Trophoblast cell (in vitro differentiated cells and primary cell): Measurements from ENCODE around the gene HEATR5A.

ENCODE experiments used
- DNase-seq, 2 donors: peaks; one replicate each; pipeline ENCODE4 v3.0.0-alpha.2; 2016
- H2AFZ ChIP-seq: 2 replicates; pipeline ENCODE4 v1.6.1; 2013; ENCODE audit warnings: low read length, moderate library complexity, mild to moderate bottlenecking; ENCODE audit not compliant: insufficient read depth, poor library complexity
- H2AK5ac ChIP-seq: 2 replicates; pipeline ENCODE4 v1.6.1; 2013; ENCODE audit warnings: mild to moderate bottlenecking, low read length
- H2BK120ac ChIP-seq: 2 replicates; pipeline ENCODE4 v1.6.1; 2013; ENCODE audit warnings: low read length, mild to moderate bottlenecking, moderate library complexity; ENCODE audit not compliant: insufficient read depth, poor library complexity
- H2BK12ac ChIP-seq: 2 replicates; pipeline ENCODE4 v1.6.1; 2013; ENCODE audit warnings: mild to moderate bottlenecking, low read length, moderate library complexity
- H2BK5ac ChIP-seq: 2 replicates; pipeline ENCODE4 v1.6.1; 2013; ENCODE audit warnings: low read length, low read depth, moderate library complexity, mild to moderate bottlenecking; ENCODE audit not compliant: poor library complexity
- H3K14ac ChIP-seq: 2 replicates; pipeline ENCODE4 v1.6.1; 2013; ENCODE audit warnings: mild to moderate bottlenecking, low read length
- H3K18ac ChIP-seq: 2 replicates; pipeline ENCODE4 v1.6.1; 2013; ENCODE audit warnings: mild to moderate bottlenecking, low read length
- H3K23ac ChIP-seq: 2 replicates; pipeline ENCODE4 v1.6.1; 2013; ENCODE audit warnings: low read length
- H3K27ac ChIP-seq: 2 replicates; pipeline ENCODE4 v1.5.1; 2013; ENCODE audit warnings: low read depth, mild to moderate bottlenecking, inconsistent platforms, low read length, moderate library complexity
- H3K27me3 ChIP-seq: 2 replicates; pipeline ENCODE4 v1.6.1; 2013; ENCODE audit warnings: inconsistent platforms, mild to moderate bottlenecking, low read length, moderate library complexity; ENCODE audit not compliant: insufficient read depth
- H3K36me3 ChIP-seq, 2 experiments: 1 replicate in 1 of 2; 2 replicates in 1 of 2; pipeline ENCODE4 v1.6.1; 2013; ENCODE audit warnings: low read length in 2 of 2, mild to moderate bottlenecking in 2 of 2, moderate library complexity in 1 of 2; ENCODE audit not compliant: insufficient read depth in 2 of 2, control insufficient read depth in 1 of 2
- H3K4ac ChIP-seq: 2 replicates; pipeline ENCODE4 v1.6.1; 2013; ENCODE audit warnings: low read depth, mild to moderate bottlenecking, low read length, moderate library complexity
- H3K4me1 ChIP-seq, 2 experiments: 1 replicate in 1 of 2; 2 replicates in 1 of 2; pipeline ENCODE4 v1.6.1; 2013; ENCODE audit warnings: low read length in 2 of 2, mild to moderate bottlenecking in 2 of 2, moderate library complexity in 1 of 2; ENCODE audit not compliant: insufficient read depth in 2 of 2, control insufficient read depth in 1 of 2
- H3K4me2 ChIP-seq: 2 replicates; pipeline ENCODE4 v1.6.1; 2013; ENCODE audit warnings: inconsistent platforms, mild to moderate bottlenecking, low read length, moderate library complexity
- H3K4me3 ChIP-seq: 2 replicates; pipeline ENCODE4 v1.5.1; 2013; ENCODE audit warnings: mild to moderate bottlenecking, low read depth, low read length, inconsistent platforms
- H3K79me1 ChIP-seq: one replicate; pipeline ENCODE4 v1.6.1; 2013; ENCODE audit warnings: low read length
- H3K79me2 ChIP-seq: 2 replicates; pipeline ENCODE4 v1.6.1; 2013; ENCODE audit warnings: low read length, mild to moderate bottlenecking; ENCODE audit not compliant: control insufficient read depth, insufficient read depth, poor library complexity
- H3K9ac ChIP-seq: 2 replicates; pipeline ENCODE4 v1.6.1; 2013; ENCODE audit warnings: mild to moderate bottlenecking, low read length
- H3K9me3 ChIP-seq: 2 replicates; pipeline ENCODE4 v1.6.1; 2013; ENCODE audit warnings: low read depth, mild to moderate bottlenecking, control low read depth, inconsistent platforms, low read length; ENCODE audit not compliant: insufficient read depth
- H4K12ac ChIP-seq: 2 replicates; pipeline ENCODE4 v1.6.1; 2013; ENCODE audit warnings: low read depth, mild to moderate bottlenecking, low read length, moderate library complexity
- H4K8ac ChIP-seq: 2 replicates; pipeline ENCODE4 v1.6.1; 2013; ENCODE audit warnings: low read depth, mild to moderate bottlenecking, low read length, moderate library complexity
- H4K91ac ChIP-seq: one replicate; pipeline ENCODE4 v1.6.1; 2013; ENCODE audit warnings: low read depth, mild to moderate bottlenecking, low read length, moderate library complexity
- WGBS: extraction: QIAGEN DNeasy Blood & Tissue Kit; methylation state at CpG from one replicate; pipeline ENCODE4 v1.1.7; 2013; ENCODE audit warnings: missing lambda C conversion rate; ENCODE audit not compliant: insufficient read length, insufficient coverage; ENCODE audit errors: extremely low coverage; 5-methylcytosine and 5-hydroxymethylcytosine counted together

HEATR5A gene

GRCh38 chr14:31292937-31293616 is 127.3 kb downstream of the HEATR5A start:
- no peaks in the 10 kb centered on the region for H3K79me2 ChIP-seq
- no peak overlapping the region for H3K27ac ChIP-seq
- no peak overlapping the region for H3K4me2 ChIP-seq
- H2BK5ac ChIP-seq, result no peak overlapping the region
- H4K12ac ChIP-seq, result no peak overlapping the region
- no peak overlapping the region for H4K91ac ChIP-seq
- H3K27me3 ChIP-seq, result no peaks in the 10 kb centered on the region
- H3K4ac ChIP-seq, result no peak overlapping the region
- H3K36me3 ChIP-seq, result no peaks in the 10 kb centered on the region
- H3K9ac ChIP-seq, result no peak overlapping the region
- no peak overlapping the region for H2BK12ac ChIP-seq
- peaks cover 0 to 2% of the 10 kb centered on the region in 2 experiments for H3K4me1 ChIP-seq
- no peak overlapping the region for H3K18ac ChIP-seq
- H4K8ac ChIP-seq, result no peak overlapping the region
- no peak for DNase-seq
- H2AK5ac ChIP-seq, result no peak overlapping the region
- H3K4me3 ChIP-seq, result no peak overlapping the region
- no peak overlapping the region for H2AFZ ChIP-seq
- no CpG with 5 or more reads among the region's 3 CpGs for WGBS
- H3K23ac ChIP-seq, result no peak overlapping the region
- no peaks in the 10 kb centered on the region for H3K9me3 ChIP-seq
- H3K14ac ChIP-seq, result no peak overlapping the region
- no peak overlapping the region for H2BK120ac ChIP-seq
- no peaks in the 10 kb centered on the region for H3K79me1 ChIP-seq

- Histone ChIP-seq H3K18ac (no peak overlapping the region), H3K36me3 (no peaks in the 10 kb centered on the region), H3K4me1 (peaks cover 0 to 2% of the 10 kb centered on the region in 2 experiments), H2AK5ac (no peak overlapping the region), H3K27me3 (no peaks in the 10 kb centered on the region), H2BK5ac (no peak overlapping the region), H4K12ac (no peak overlapping the region), H3K4ac (no peak overlapping the region), H2BK120ac (no peak overlapping the region), H3K79me2 (no peaks in the 10 kb centered on the region), H4K91ac (no peak overlapping the region), H3K4me3 (no peak overlapping the region), H3K27ac (no peak overlapping the region), H3K14ac (no peak overlapping the region), H2AFZ (no peak overlapping the region), H4K8ac (no peak overlapping the region), H3K23ac (no peak overlapping the region), H3K9me3 (peaks cover 1% of the 10 kb centered on the region), H3K4me2 (no peak overlapping the region), H2BK12ac (no peak overlapping the region), H3K9ac (no peak overlapping the region), H3K79me1 (no peaks in the 10 kb centered on the region)
- DNase-seq, result no peak
Measured at GRCh38 chr14:31291210-31291609, 129.1 kb downstream of the HEATR5A start.

DNA sequence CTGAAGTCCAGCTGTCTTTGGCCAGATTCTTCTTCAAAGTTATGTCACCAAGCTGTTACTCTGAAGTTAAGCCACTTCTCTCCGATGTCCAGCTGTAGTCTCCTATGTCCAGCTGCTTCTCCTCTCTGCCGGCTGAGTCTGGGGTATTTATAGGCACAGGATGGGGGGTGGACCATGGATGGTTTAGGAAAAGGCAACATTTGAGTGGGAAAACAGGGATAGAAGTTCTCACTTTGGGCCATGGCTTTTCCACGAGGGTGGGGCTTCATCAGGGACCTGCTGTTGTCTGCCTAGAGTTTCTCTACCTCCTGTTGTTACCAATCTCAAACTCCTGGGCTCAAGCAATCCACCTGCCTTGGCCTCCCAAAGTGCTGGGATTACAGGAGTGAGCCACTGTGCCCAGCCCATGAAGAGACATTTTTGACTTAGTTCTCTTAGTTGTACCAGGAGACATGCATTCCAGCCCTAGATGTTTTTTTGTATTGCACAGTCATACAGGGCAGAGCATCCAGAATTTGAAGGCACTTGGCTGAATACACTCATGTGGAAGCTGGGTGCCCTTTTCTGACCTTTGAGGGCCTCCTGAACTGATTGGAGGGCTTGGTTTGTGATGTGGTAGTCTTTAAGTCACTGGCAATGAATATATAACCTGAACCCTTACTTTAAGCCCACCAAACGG is 132.9 kb downstream of the HEATR5A start:
- Histone ChIP-seq H3K18ac (no peak overlapping the region), H3K79me2 (no peaks in the 10 kb centered on the region), H3K36me3 (no peaks in the 10 kb centered on the region), H3K4ac (no peak overlapping the region), H3K9ac (no peak overlapping the region), H2BK120ac (no peak overlapping the region), H3K9me3 (peaks cover 1% of the 10 kb centered on the region), H3K27me3 (no peaks in the 10 kb centered on the region), H2BK12ac (no peak overlapping the region), H3K4me2 (no peak overlapping the region), H3K4me3 (no peak overlapping the region), H2AFZ (no peak overlapping the region), H3K14ac (no peak overlapping the region), H3K79me1 (no peaks in the 10 kb centered on the region), H4K91ac (no peak overlapping the region), H3K4me1 (no peaks in the 10 kb centered on the region), H2BK5ac (no peak overlapping the region), H3K27ac (no peak overlapping the region), H4K8ac (no peak overlapping the region), H2AK5ac (no peak overlapping the region), H4K12ac (no peak overlapping the region), H3K23ac (no peak overlapping the region)
- no peak for DNase-seq
- WGBS, result no CpG with 5 or more reads among the region's 4 CpGs

DNA sequence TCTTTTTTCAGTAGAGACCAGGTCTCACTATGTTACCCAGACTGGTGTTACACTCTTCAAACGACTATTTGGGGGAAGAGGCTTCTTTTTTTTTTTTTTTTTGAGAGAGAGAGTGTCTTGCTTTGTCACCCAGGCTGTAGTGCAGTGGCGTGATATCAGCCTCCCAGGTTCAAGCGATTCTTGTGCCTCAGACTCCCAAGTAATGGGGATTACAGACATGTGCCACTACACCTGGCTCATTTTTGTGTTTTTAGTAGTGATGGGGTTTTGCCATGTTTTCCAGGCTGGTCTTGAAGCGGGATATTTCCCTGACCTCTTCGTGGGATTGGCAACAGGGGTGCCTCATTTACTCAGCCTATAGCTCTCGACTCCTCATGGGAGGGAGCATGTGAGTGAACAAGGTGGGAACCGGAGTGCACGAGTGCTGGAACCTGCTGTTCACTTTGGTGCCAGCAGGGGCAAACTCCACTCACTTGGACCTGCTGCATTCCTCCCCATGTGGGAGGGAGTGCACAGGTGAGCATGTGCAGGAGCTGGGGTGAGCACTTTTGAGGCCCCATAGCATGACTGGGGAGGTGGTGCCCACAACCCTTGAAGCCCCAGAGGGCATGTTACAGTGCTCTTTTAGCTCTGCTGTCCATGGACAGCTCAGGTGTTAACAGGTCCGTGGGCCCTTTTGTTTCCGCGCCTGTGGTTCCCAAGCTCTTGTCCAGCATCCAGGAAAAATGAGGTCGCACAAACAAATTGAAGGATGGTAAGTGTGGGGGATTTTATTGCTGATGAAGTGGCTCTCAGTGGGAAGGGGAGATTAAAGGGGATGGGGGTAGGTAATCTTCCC is 133.7 kb downstream of the HEATR5A start:
- no peak overlapping the region for H4K8ac ChIP-seq

More for the DNA sequence above, 133.7 kb downstream of the HEATR5A start:
- Histone ChIP-seq H3K4me1 (no peaks in the 10 kb centered on the region), H3K4me3 (no peak overlapping the region), H3K27ac (no peak overlapping the region), H4K12ac (no peak overlapping the region), H3K18ac (no peak overlapping the region), H3K27me3 (no peaks in the 10 kb centered on the region), H3K79me1 (no peaks in the 10 kb centered on the region), H2AFZ (no peak overlapping the region), H3K9ac (no peak overlapping the region), H2AK5ac (no peak overlapping the region), H3K9me3 (peaks cover 1% of the 10 kb centered on the region), H2BK5ac (no peak overlapping the region), H3K23ac (no peak overlapping the region), H3K79me2 (no peaks in the 10 kb centered on the region), H2BK120ac (no peak overlapping the region), H3K36me3 (no peaks in the 10 kb centered on the region), H3K14ac (no peak overlapping the region), H3K4me2 (no peak overlapping the region), H3K4ac (no peak overlapping the region), H2BK12ac (no peak overlapping the region), H4K91ac (no peak overlapping the region)
- no CpG with 5 or more reads among the region's 12 CpGs for WGBS
- DNase-seq, result peak in 1 of 2 donors; percentile 39
